NOMO-1 treated with dmso at 0.1 percent for 144 hours (cell line): Measurements from ENCODE around the gene BRWD1.

Experiments used
- DNase-seq: peaks from one replicate; lab custom pipeline; 2025; ENCODE audit not compliant: unreplicated experiment; lab: John Stamatoyannopoulos, UW

Gene BRWD1

DNA sequence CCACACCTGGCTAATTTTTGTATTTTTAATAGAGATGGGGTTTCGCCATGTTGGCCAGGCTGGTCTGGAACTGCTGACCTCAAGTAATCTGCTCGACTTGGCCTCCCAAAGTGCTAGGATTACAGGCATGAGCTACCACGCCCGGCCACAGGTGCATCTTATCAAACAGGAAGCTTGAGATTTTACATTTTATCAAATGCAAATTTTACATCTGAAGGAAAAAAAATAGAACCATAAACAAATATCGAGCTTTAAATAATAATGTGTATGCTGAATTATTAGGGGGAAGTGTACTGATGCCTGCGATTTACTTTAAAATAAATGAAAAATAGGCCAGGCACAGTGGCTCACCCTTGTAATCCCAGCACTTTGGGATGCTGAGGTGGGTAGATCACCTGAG lies 16.6 kb upstream of the BRWD1 start:
- no peak for DNase-seq

GRCh38 chr21:39327727-39328126 lies 14.3 kb upstream of the BRWD1 start:
- DNase-seq, result no peak

GRCh38 chr21:39326607-39327307 lies 13.3 kb upstream of the BRWD1 start:
- DNase-seq, result no peak

DNA sequence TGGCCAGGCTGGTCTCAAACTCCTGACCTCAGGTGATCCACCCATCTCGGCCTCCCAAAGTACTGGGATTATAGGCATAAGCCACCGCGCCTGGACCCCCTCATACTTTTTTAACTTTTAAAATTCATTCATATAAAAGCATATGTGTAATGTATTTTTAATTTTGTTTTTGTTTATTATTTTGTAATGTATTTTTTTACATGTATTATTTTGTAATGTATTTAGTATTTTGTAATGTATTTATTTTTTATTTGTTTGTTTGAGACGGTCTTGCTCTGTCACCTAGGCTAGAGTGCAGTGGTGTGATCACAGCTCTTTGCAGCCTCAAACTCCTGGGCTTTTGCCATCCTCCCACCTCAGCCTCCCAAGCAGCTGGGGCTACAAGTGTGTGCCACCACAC lies 12.0 kb upstream of the BRWD1 start:
- DNase-seq, result no peak

GRCh38 chr21:39321424-39321823 lies 8.0 kb upstream of the BRWD1 start:
- no peak for DNase-seq

DNA sequence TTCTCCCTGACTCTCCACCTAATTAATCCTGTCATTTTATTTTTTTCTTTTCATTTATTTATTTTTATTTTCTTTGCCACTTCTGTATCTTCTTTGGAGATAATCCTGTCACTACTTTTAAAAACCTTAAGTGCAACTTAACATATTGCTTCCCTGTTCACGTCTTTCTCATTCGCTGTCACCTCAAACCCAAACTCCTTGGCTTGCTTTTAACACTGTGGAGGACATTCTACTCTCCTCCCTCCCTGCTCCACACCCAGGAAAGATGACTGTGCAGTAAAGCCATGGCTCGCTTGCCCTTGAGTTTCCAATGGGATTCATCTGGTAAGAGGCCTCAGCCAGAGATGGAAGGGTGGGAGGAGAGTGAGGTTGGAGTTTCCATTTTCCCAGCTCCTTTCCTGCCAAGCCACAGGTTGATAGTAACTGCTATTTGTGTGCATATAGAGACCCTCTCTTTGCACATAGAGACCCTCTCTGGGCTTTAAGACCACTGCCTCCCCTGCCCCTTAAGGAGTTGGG lies 6.4 kb upstream of the BRWD1 start:
- DNase-seq, result no peak

DNA sequence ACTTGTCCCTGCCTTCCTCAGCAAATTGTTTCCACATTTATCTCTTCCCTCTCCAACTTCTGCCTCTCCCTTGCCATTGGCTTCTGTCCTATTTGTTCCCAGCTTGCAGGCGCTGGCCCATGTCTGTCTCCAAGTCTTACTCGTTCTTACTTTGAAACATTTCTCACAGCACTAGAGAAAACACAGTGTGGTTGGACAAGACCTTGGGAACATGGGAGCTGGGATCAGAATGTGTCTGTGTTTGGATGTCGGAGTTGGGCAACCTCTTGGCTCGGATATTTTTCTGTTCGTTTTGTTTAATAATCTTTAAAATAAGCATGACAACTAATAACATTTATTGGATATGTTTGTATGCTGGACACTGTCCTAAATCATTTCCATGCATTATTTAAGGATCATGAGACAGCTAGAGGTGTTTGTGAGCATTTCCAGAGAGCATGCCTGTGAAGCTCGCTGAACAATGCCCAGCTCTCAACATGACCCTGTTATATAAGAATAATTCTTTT lies 5.9 kb upstream of the BRWD1 start:
- no peak for DNase-seq

GRCh38 chr21:39318091-39318959 lies 4.9 kb upstream of the BRWD1 start:
- DNase-seq, result no peak

DNA sequence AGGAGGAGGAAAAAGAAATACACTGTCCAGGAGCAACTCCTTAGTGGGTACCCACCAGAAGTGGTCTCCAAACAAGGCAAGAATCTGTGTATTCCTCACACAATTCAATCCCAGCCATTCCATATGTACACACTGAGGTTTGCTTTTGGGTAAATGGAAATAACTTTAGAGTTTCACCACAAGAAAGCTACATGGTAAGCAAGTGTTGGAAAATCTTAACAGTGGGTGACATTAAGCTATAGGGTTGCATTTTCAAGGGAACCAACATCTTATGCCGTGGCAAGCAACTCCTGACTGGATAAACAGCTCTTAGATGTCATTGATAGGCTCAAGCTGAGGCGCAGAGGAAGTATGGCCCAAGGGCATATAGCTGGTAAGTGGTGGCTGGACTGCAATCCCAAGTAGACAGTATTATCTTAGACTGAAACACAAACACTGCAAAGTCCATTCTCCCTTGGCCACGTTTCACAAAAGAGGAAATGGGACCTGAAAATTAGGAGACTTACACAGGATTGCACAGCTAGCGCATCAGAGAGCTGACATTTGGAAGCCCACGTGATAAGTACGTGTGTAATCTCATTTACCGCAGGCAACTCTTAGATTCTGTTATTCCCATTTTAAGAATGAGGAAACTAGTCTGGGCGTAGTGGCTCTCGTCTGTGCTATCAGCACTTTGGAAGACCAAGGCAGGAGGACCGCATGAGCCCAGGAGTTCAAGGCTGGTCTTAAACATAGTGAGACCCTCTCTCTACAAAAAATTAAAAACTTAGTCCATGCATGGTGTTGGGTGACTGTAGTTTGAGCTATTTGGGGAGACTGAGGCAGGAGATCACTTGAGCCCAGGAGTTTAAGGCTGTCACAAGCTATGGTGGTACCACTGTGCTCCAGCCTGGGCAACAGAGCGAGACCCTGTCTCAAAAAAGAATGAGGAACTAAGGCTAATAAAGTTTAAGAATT lies 4.0 kb upstream of the BRWD1 start:
- DNase-seq, result peak; percentile 69

DNA sequence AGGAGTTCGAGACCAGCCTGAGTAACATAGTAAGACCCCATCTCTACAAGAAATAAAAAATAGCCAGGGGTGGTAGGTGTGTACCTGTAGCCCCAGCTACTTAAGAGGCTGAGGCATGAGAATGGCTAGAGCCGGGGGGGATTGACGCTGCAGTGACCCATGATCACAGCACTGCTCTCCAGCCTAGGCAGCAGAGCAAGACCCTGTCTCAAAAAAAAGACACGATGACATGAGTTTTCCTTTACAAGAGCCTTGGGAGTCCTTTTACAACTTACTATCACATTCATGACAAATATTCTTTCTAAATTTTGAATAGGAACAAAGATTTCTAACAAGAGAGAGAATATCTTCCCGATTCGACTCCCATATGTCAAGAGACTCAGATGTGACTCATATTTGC lies 3.3 kb upstream of the BRWD1 start:
- DNase-seq, result no peak

DNA sequence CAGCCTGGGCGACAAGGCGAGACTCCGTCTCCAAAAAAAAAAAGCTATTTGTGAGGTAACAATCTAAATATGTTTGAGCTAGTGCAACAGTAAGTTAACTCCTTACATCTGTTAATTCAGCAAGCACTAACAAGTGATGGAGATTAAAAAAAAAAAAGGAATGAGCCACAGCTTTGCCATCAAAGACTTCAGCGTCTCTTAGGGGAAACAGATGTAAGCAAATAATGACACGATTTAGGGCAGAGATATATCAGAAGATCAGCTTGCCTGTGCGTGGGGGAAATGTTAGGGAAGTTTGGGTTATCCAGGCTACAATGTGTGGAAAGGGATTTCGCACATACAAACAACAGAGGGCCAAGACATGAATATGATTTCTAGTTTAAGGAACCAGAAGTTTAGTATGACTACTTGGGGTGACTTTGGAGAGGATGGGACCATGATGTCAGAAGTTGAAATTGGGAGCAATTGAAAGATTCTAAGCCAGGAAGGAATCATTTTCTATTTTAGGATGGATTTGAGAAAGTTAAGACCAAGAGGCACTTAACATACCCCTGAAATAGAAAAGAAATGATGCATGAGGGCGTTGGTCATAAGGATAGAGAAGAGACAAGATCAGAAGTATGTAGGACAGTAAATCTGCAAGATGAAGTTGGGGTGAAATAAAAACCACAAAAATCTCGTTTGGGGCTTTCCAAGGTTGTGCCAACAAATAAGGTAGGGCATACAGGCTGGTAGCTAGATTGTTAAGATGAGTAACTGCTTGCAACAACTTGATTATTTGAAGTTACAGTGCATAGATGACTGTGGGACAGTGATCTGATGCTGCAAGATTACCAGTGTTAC lies 2.4 kb upstream of the BRWD1 start:
- DNase-seq, result no peak

DNA sequence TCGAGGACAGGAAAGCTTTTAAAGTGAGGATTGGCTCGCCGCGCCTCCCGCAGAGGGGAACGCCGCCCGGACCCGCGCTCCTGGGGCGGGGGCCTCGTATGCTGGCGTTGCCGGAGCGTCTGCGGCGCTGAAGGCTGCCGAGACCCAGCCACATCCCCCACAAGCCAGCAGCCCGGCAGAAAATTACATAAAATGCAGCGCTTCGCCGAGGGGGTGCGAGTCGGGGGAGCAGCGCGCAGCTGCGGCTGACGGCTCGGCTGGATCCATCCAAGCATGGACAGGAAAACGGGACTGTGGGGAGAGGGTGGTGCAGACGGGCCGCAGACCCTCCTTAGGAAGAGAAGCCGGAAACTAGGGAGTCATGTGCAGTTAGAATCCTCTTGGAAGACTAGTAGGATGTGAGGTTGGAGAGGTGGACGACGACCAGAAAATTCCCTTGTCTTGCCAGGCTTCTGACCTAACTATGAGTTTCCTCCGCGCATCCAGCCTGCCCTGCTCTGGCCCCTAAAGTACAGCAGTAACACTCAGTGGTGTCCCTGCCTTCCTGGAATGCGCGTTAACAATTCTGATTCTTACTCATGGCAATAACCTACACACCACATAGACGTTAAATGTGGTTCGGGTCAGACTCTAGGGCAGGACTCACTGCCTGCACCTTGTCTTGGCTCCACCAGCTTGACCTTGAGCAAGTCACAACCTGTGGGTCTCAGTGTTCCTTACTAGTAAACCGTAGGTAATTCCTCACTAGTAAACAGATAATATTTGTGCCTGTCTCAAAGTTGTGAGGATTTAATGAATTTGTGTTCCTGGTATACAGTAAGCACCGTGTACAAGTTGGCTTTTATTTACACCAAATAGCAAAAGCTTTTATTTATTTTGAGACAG lies 953 bp upstream of the BRWD1 start:
- DNase-seq, result no peak

DNA sequence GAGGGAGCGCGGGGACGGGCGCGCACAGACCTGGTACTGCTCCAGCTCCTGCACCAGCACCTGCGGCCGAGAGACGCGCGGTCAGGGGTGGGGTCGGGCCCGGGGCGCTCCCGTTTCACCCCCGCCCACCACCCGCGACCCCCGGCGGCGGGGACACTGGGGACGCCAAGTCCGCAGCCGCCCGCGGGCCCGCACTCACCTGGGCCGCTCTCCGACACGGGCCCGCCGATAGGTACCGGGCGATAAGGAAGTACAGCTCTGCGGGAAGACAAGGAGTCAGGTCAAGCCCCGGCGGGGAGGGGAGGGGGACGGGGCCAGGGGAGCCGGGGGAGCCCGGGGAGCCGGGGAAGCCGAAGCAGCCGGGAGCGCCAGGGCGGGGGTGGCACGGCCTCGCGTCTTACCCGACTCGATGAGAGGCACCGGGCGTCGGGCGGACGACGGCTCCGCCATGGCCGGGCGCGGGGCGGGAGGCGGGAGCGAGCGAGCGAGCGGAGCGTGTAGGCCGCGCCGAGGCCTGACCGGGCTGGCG lies 326 bp downstream of the BRWD1 start:
- DNase-seq, result no peak

DNA sequence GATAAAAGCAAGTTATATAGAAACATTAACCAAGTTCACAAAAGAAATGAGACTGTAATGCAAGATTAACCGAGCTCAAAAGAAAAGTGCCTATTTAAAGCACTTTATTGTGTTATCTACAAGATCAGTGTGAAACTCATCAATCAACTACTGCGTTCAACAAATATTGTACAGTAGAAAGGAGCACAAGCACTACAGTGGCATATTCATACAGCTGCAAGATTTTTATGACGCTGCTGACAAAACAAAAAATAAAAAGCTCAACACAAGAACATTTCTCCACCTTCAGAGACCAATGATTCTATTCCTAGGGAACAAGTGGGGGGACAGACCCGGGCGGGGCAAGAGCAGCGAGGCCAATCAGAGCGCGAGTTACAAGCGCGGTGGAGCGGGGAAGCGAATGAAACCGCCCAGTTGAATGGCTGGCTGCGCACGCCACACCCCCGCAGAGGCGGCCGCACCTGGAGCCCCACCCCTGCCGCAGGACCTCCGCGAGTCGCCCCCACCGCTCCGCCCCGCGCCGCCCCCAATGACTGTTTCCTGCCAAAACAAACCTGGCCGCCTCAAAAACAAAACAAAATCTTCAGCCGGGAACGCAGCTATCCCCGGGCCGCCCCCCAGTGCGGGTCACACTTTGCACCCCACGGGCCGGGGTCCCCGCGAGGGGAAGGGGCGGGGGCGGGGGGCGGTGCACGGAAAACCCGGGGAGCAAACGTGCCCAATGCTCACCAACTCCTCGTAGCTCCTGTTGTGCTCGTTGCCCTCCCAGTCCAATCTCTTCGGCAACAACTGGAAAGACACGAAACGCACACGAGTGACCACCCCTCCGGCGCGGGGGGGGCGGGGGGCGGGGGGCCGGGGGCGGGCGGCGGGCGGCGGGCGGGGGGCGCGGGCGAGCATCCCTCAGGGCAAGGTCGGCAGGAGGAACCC lies 1.1 kb downstream of the BRWD1 start:
- DNase-seq, result peak; percentile 83

DNA sequence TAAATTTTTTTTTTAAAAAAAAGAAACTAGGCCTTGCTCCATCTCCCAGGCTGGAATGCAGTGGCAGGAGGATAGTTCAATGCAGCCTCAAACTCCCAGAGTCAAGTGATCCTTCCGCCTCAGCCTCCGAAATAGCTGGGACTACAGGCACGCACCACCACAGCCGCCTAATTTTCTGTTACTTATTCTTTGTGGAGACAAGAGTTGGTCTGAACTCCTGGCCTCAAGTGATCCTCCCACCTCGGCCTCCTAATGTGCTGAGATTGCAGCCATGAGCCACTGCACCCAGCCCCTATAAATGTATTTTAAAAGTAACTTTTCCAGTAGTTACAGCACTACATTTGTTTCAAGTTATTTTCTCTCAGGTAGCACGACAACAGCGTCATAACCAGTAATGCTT lies 2.3 kb downstream of the BRWD1 start:
- DNase-seq, result no peak

- DNase-seq, result no peak
These were observed 6.0 kb downstream of the BRWD1 start for GRCh38 chr21:39307466-39307865.

- DNase-seq, result no peak
These were observed 12.8 kb downstream of the BRWD1 start for GRCh38 chr21:39300587-39300986.

DNA sequence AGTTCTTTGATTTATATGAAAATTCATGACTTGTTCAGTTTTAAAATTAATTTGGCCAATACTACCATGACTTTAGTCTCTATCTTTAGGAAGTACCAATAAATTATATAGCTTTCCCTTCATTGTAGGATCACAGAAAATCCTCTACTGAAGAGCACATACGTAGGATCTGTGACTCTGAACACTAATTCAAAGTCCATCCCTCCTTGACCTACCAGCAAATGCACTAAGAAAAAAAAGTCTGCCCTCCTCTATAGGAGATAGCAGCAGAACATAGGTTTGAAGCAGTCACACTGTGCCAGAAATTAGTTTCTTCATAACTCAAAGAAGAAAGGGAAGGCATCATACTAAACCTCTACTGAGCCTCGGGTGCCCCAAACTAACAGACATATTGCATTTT lies 16.5 kb downstream of the BRWD1 start:
- DNase-seq, result no peak
